Activated T-helper 9 cell treated with anti-CD3 and anti-CD28 coated beads, Interleukin-2, amount 50 U/mL, for 16 hours (primary cell): ENCODE measurements around the gene TP73.

Experiments used
- DNase-seq: peaks from one replicate; pipeline ENCODE4 v3.0.0-alpha.2; 2020; ENCODE audit warnings: low read depth

TP73 gene

GRCh38 chr1:3689138-3689750 lies 36.9 kb downstream of the TP73 start:
- no peak for DNase-seq

GRCh38 chr1:3690282-3691065 lies 38.2 kb downstream of the TP73 start:
- no peak for DNase-seq

GRCh38 chr1:3691421-3692204 lies 39.3 kb downstream of the TP73 start:
- DNase-seq, result no peak

GRCh38 chr1:3692598-3692997 lies 40.3 kb downstream of the TP73 start:
- no peak for DNase-seq

GRCh38 chr1:3693321-3693720 lies 41.0 kb downstream of the TP73 start:
- no peak for DNase-seq

- no peak for DNase-seq
Measured at GRCh38 chr1:3695326-3696217, 43.3 kb downstream of the TP73 start.

- DNase-seq, result no peak
Measured at GRCh38 chr1:3696689-3697088, 44.4 kb downstream of the TP73 start.

- no peak for DNase-seq
Measured at GRCh38 chr1:3697104-3697503, 44.8 kb downstream of the TP73 start.

- no peak for DNase-seq
Measured at GRCh38 chr1:3697810-3698209, 45.5 kb downstream of the TP73 start.

- DNase-seq, result no peak
Measured at GRCh38 chr1:3698660-3699408, 46.5 kb downstream of the TP73 start.

- no peak for DNase-seq
Measured at GRCh38 chr1:3699596-3699995, 47.3 kb downstream of the TP73 start.

GRCh38 chr1:3700631-3701030 lies 48.3 kb downstream of the TP73 start:
- no peak for DNase-seq

- no peak for DNase-seq
Measured at GRCh38 chr1:3702528-3702927, 50.2 kb downstream of the TP73 start.

- DNase-seq, result no peak
Measured at GRCh38 chr1:3702990-3703728, 50.8 kb downstream of the TP73 start.

- DNase-seq, result no peak
Measured at GRCh38 chr1:3703786-3704371, 51.6 kb downstream of the TP73 start.

- no peak for DNase-seq
Measured at GRCh38 chr1:3705341-3705950, 53.1 kb downstream of the TP73 start.

GRCh38 chr1:3706651-3707297 lies 54.5 kb downstream of the TP73 start:
- no peak for DNase-seq

GRCh38 chr1:3707298-3707938 lies 55.1 kb downstream of the TP73 start:
- DNase-seq, result no peak

GRCh38 chr1:3707939-3708328 lies 55.6 kb downstream of the TP73 start:
- no peak for DNase-seq
